Activated CD4-positive, alpha-beta T cell treated with anti-CD3 and anti-CD28 coated beads, Interleukin-10, Interleukin-2, amounts not matched to agents 100 ng/mL and 50 ng/mL, durations not matched to agents 16 hours and 8 hours (primary cell): ENCODE measurements around the gene TUBB4B.

Experiments used
- DNase-seq: peaks from one replicate; pipeline ENCODE4 v3.0.0-alpha.2; 2020

TUBB4B gene

GRCh38 chr9:137273611-137274320 lies 32.7 kb downstream of the TUBB4B start:
- DNase-seq, result no peak

- no peak for DNase-seq
These were observed 34.1 kb downstream of the TUBB4B start for GRCh38 chr9:137275203-137275587.

GRCh38 chr9:137275588-137276472 lies 34.7 kb downstream of the TUBB4B start:
- no peak for DNase-seq

GRCh38 chr9:137276473-137277328 lies 35.6 kb downstream of the TUBB4B start:
- DNase-seq, result no peak

GRCh38 chr9:137277329-137278041 lies 36.4 kb downstream of the TUBB4B start, which contains the start of gene TOR4A:
Gene TOR4A, plus strand, starts transcription at chr9:137277726. Its CDS starts 964 bp downstream, at chr9:137278690.
- peak; percentile 69 for DNase-seq

GRCh38 chr9:137278061-137278701 lies 37.1 kb downstream of the TUBB4B start:
- no peak for DNase-seq

GRCh38 chr9:137278721-137279711 lies 37.9 kb downstream of the TUBB4B start:
- no peak for DNase-seq

- no peak for DNase-seq
These were observed 38.8 kb downstream of the TUBB4B start for GRCh38 chr9:137279741-137280473.

GRCh38 chr9:137280474-137281344 lies 39.6 kb downstream of the TUBB4B start:
- no peak for DNase-seq

- no peak for DNase-seq
These were observed 40.4 kb downstream of the TUBB4B start for GRCh38 chr9:137281345-137282116.

- peak; percentile 42 for DNase-seq
These were observed 45.9 kb downstream of the TUBB4B start for GRCh38 chr9:137286975-137287383.

GRCh38 chr9:137293094-137293481 lies 52.0 kb downstream of the TUBB4B start:
- DNase-seq, result no peak
